HepG2 (cell line): ENCODE results near the gene ST6GALNAC2. TPM values are rescaled to one million over a fixed set of nuclear protein-coding genes. Genes with fewer than 3 reads are reported as not detected.
A peak's percentile ranks its signal among the peaks of the same experiment; 100 is the strongest.

Experiments used
- BHLHE40 ChIP-seq: IDR thresholded peaks from 2 replicates; pipeline ENCODE4 v1.6.1; 2011; ENCODE audit warnings: low read length, improper control_type of control experiment
- CREBL2 ChIP-seq: sonication (generic); formaldehyde crosslinking; IDR thresholded peaks from 2 replicates; pipeline ENCODE4 v1.8.1; 2023; ENCODE audit warnings: missing genetic modification reagents, mild to moderate bottlenecking, borderline replicate concordance
- ERF ChIP-seq: IDR thresholded peaks from 2 replicates; pipeline ENCODE4 v1.6.1; 2018; ENCODE audit warnings: missing biosample characterization, missing genetic modification reagents
- GTF2F1 ChIP-seq: fragments of 150-350 bp; IDR thresholded peaks from 2 replicates; pipeline ENCODE4 v1.6.1; 2014; ENCODE audit warnings: low read length
- IRF9 ChIP-seq: sonication (generic); formaldehyde crosslinking; IDR thresholded peaks from 2 replicates; pipeline ENCODE4 v1.8.0; 2022; ENCODE audit warnings: missing genetic modification reagents, mild to moderate bottlenecking, borderline replicate concordance
- MAFK ChIP-seq, 2 experiments: IDR thresholded peaks in 1 of 2; conservative IDR thresholded peaks in 1 of 2; 2 replicates each; pipeline ENCODE4 v1.6.1; 2011; ENCODE audit warnings: improper control_type of control experiment in 2 of 2, low read length in 2 of 2
- MBNL3 ChIP-seq: fragments of 250-450 bp; sonication (Bioruptor Pico); conservative IDR thresholded peaks from 2 replicates; pipeline ENCODE4 v1.8.0; 2022; ENCODE audit warnings: mild to moderate bottlenecking, inconsistent platforms
- MTA3 ChIP-seq: sonication (generic); formaldehyde crosslinking; IDR thresholded peaks from 2 replicates; pipeline ENCODE4 v1.4.0; 2020; ENCODE audit warnings: missing genetic modification reagents
- MZF1 ChIP-seq: sonication (generic); formaldehyde crosslinking; IDR thresholded peaks from 2 replicates; pipeline ENCODE4 v1.8.1; 2023; ENCODE audit warnings: mild to moderate bottlenecking, missing genetic modification reagents, borderline replicate concordance
- SALL1 ChIP-seq: sonication (generic); formaldehyde crosslinking; IDR thresholded peaks from 2 replicates; pipeline ENCODE4 v1.8.0; 2022; ENCODE audit warnings: mild to moderate bottlenecking, missing genetic modification reagents
- SIN3A ChIP-seq: IDR thresholded peaks from 2 replicates; pipeline ENCODE4 v1.6.1; 2011; ENCODE audit warnings: low read depth, mild to moderate bottlenecking, control low read depth, low read length, borderline replicate concordance
- TARDBP ChIP-seq: sonication (generic); formaldehyde crosslinking; IDR thresholded peaks from 2 replicates; pipeline ENCODE4 v1.8.0; 2022; ENCODE audit warnings: mild to moderate bottlenecking, missing genetic modification reagents
- ZFP37 ChIP-seq: sonication (generic); formaldehyde crosslinking; IDR thresholded peaks from 2 replicates; pipeline ENCODE4 v1.4.0; 2020; ENCODE audit warnings: missing genetic modification reagents, borderline replicate concordance
- ZNF430 ChIP-seq: sonication (generic); formaldehyde crosslinking; IDR thresholded peaks from 2 replicates; pipeline ENCODE4 v1.9.0; 2021; ENCODE audit warnings: mild to moderate bottlenecking, missing genetic modification reagents
- ZNF484 ChIP-seq: sonication (generic); formaldehyde crosslinking; IDR thresholded peaks from 2 replicates; pipeline ENCODE4 v1.5.1; 2020; ENCODE audit warnings: mild to moderate bottlenecking, low read depth, missing genetic modification reagents, borderline replicate concordance
- ZNF546 ChIP-seq: sonication (generic); formaldehyde crosslinking; conservative IDR thresholded peaks from 2 replicates; pipeline ENCODE4 v1.8.1; 2023; ENCODE audit warnings: mild to moderate bottlenecking, missing genetic modification reagents
- ZNF558 ChIP-seq: sonication (generic); formaldehyde crosslinking; IDR thresholded peaks from 2 replicates; pipeline ENCODE4 v1.9.0; 2022; ENCODE audit warnings: mild to moderate bottlenecking, missing genetic modification reagents, borderline replicate concordance
- ZNF563 ChIP-seq: sonication (generic); formaldehyde crosslinking; IDR thresholded peaks from 2 replicates; pipeline ENCODE4 v1.8.0; 2022; ENCODE audit warnings: mild to moderate bottlenecking, moderate library complexity, missing genetic modification reagents
- ZNF687 ChIP-seq: sonication (generic); formaldehyde crosslinking; IDR thresholded peaks from 2 replicates; pipeline ENCODE4 v1.5.1; 2020; ENCODE audit warnings: mild to moderate bottlenecking, missing genetic modification reagents, moderate library complexity
- polyA plus RNA-seq, 8 experiments: library from polyadenylated mRNA; depleted of rRNA in 3 of 8; stranded (reverse) in 7 of 8; unstranded in 1 of 8; fragments of >200 nt; fragmentation: Illumina TruSeq in 4 of 8; extraction: Trizol in 4 of 8; gene quantifications; 2 replicates each; pipeline versions ENCODE4 v1.2.1 to v1.2.3, GENCODE V29; 2011 to 2016; ENCODE audit warnings: low read depth in 4 of 8, missing spikeins in 1 of 8, mixed read lengths in 1 of 8; ENCODE audit not compliant: insufficient read depth in 1 of 8
- total RNA-seq, 5 experiments: library from RNA; depleted of rRNA; stranded (reverse); fragments of >200 nt; fragmentation: Illumina TruSeq; extraction: Trizol; gene quantifications; 2 replicates each; pipeline ENCODE4 v1.2.3, GENCODE V29; 2016; ENCODE audit warnings: low read depth in 1 of 5
- TF ChIP-seq, protein P1 (sequence below): sonication (generic); formaldehyde crosslinking; IDR thresholded peaks from 2 replicates; pipeline ENCODE4 v1.4.0; 2020; ENCODE audit warnings: missing genetic modification reagents
- TF ChIP-seq, protein P2 (sequence below): sonication (generic); formaldehyde crosslinking; IDR thresholded peaks from 2 replicates; pipeline ENCODE4 v1.4.0; 2020; ENCODE audit warnings: missing genetic modification reagents

Gene ST6GALNAC2
- total and polyA plus RNA-seq, 2 of the 13 experiments (the other 11 are each of a cell fraction or from before 2014, with no cell fraction given) = 0.12 to 0.49 TPM

DNA sequence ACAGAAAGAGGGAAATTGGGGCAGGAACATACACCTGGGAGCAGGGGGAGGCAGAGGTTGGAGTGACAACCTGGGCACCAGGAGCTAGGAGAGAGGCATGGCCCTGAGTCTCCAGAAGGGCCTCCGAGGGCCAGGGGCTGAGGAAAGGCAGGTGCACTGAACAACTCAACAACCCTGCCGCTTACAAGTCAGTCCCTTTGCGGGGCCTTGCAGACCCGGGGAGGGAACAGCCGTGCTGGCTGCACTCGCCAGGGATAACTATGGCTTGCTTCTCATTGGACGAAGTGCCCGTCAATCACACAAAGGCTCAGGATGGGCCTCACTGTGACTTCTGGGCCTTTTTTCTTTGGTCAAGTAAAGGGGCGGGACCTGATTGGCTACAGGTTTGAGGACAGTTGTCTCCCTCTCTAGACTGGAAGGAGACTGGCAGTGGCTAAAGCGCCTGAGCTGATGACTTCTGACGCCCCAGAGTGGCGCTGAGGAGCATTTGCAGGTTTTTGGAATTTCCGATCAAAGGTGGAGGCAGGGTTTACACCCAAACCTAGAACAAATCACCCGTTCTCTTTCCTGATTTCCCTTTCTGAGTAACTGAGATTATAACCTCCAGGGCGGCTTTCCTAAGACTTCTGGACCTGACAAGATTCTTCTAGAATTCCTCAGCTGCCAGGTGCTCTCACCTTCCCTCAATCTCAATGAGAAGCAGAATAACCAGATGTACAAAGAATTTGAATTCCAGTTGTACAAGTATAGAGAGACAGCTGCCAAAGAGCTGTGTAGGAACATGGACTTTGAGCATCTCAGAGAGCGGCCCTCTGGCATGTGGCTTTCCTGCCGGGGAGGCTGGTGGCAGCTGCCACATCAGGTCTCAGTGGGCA lies 27.6 kb upstream of the ST6GALNAC2 start (continued):
- TF ChIP-seq ZNF687 (CRISPR knock-in tag) = peak; percentile 86
- no peak for TF ChIP-seq ZFP37 (CRISPR knock-in tag)
- TF ChIP-seq ZNF430 (CRISPR knock-in tag) = 0 out of 2 replicates have a peak, but pooled peaks have one; percentile 33
- no peak for TF ChIP-seq MBNL3 (CRISPR knock-in tag)
- TF ChIP-seq CREBL2 = no peak
- TF ChIP-seq IRF9 (CRISPR knock-in tag) = no peak
- no peak for TF ChIP-seq BHLHE40
- no peak; the same call in 1 of the 2 replicates for TF ChIP-seq ZNF563 (CRISPR knock-in tag)
- TF ChIP-seq ZNF546 (CRISPR knock-in tag) = no peak
- TF ChIP-seq ZNF484 (CRISPR knock-in tag) = no peak
- TF ChIP-seq TARDBP (CRISPR knock-in tag) = 0 out of 2 replicates have a peak, but pooled peaks have one; percentile 46
- no peak for TF ChIP-seq GTF2F1
- TF ChIP-seq ZNF558 (CRISPR knock-in tag) = no peak
- 0 out of 2 replicates have a peak, but pooled peaks have one; percentile 31 for TF ChIP-seq SIN3A
- TF ChIP-seq, protein P1, sequence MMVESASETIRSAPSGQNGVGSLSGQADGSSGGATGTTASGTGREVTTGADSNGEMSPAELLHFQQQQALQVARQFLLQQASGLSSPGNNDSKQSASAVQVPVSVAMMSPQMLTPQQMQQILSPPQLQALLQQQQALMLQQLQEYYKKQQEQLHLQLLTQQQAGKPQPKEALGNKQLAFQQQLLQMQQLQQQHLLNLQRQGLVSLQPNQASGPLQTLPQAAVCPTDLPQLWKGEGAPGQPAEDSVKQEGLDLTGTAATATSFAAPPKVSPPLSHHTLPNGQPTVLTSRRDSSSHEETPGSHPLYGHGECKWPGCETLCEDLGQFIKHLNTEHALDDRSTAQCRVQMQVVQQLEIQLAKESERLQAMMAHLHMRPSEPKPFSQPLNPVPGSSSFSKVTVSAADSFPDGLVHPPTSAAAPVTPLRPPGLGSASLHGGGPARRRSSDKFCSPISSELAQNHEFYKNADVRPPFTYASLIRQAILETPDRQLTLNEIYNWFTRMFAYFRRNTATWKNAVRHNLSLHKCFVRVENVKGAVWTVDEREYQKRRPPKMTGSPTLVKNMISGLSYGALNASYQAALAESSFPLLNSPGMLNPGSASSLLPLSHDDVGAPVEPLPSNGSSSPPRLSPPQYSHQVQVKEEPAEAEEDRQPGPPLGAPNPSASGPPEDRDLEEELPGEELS (CRISPR knock-in tag) = no peak
- no peak for TF ChIP-seq MZF1 (CRISPR knock-in tag)
- TF ChIP-seq, protein P2, sequence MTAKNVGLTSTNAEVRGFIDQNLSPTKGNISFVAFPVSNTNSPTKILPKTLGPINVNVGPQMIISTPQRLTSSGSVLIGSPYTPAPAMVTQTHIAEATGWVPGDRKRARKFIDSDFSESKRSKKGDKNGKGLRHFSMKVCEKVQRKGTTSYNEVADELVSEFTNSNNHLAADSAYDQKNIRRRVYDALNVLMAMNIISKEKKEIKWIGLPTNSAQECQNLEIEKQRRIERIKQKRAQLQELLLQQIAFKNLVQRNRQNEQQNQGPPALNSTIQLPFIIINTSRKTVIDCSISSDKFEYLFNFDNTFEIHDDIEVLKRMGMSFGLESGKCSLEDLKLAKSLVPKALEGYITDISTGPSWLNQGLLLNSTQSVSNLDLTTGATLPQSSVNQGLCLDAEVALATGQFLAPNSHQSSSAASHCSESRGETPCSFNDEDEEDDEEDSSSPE (CRISPR knock-in tag) = no peak
- TF ChIP-seq MAFK (conservative IDR thresholded peaks at IDR 0.05 in 1 of 2, IDR thresholded peaks at IDR 0.05 in 1 of 2; ENCODE audit: low read length in 2 of 2) = no peak
- peak; percentile 29; the same call in 1 of the 2 replicates for TF ChIP-seq SALL1 (CRISPR knock-in tag)
- TF ChIP-seq ERF (CRISPR knock-in tag) = no peak
- TF ChIP-seq MTA3 (CRISPR knock-in tag) = no peak
